Progenitor cell of endocrine pancreas (in vitro differentiated cells): ENCODE results near the gene FOXN3. TPM values are rescaled to one million over a fixed set of nuclear protein-coding genes. Genes with fewer than 3 reads are reported as not detected.

Source experiments
- DNase-seq: peaks from one replicate; pipeline ENCODE4 v3.0.0; 2021; ENCODE audit warnings: low spot score; ENCODE audit not compliant: unreplicated experiment
- H3K27ac Mint-ChIP-seq: 2 replicates; pipeline ENCODE4 v1.8.0; 2021; ENCODE audit warnings: mild to moderate bottlenecking, moderate library complexity, mixed read lengths
- H3K27me3 Mint-ChIP-seq: 2 replicates; pipeline ENCODE4 v1.8.0; 2021; ENCODE audit warnings: mixed read lengths
- H3K36me3 Mint-ChIP-seq: 2 replicates; pipeline ENCODE4 v1.8.0; 2022; ENCODE audit warnings: mixed read lengths; ENCODE audit not compliant: insufficient read depth
- H3K4me1 Mint-ChIP-seq: 2 replicates; pipeline ENCODE4 v1.8.0; 2021; ENCODE audit warnings: low read depth, mixed read lengths
- H3K4me3 Mint-ChIP-seq: 2 replicates; pipeline ENCODE4 v1.8.0; 2021; ENCODE audit warnings: low read depth, mild to moderate bottlenecking, moderate library complexity, mixed read lengths
- H3K9me3 Mint-ChIP-seq: 2 replicates; pipeline ENCODE4 v1.8.0; 2021; ENCODE audit warnings: low read depth, mixed read lengths
- CTCF ChIP-seq: fragments of 200-600 bp; sonication (generic); IDR thresholded peaks from one replicate; pipeline ENCODE4 v1.5.0; 2021; ENCODE audit warnings: antibody characterized with exemption, mild to moderate bottlenecking; ENCODE audit not compliant: unreplicated experiment
- total RNA-seq: library from RNA; stranded (reverse); gene quantifications from 2 replicates; pipeline ENCODE4 v1.2.1, GENCODE V29; 2021

Gene FOXN3
- total RNA-seq, 1 donor from 2014 or later = 25.8 TPM

GRCh38 chr14:89348722-89349121 is 68.3 kb downstream of the FOXN3 start:
- H3K27me3 Mint-ChIP-seq = peaks cover 98% of the 10 kb centered on the region
- H3K27ac Mint-ChIP-seq = no peak overlapping the region
- no peak for TF ChIP-seq CTCF
- DNase-seq = no peak
- peaks cover 23% of the 10 kb centered on the region for H3K36me3 Mint-ChIP-seq
- H3K4me1 Mint-ChIP-seq = peaks cover 17% of the 10 kb centered on the region
- no peaks in the 10 kb centered on the region for H3K9me3 Mint-ChIP-seq
- H3K4me3 Mint-ChIP-seq = no peak overlapping the region

GRCh38 chr14:89347885-89348284 is 69.1 kb downstream of the FOXN3 start:
- Mint-ChIP-seq H3K27me3 (peaks cover 97% of the 10 kb centered on the region), H3K4me3 (no peak overlapping the region), H3K9me3 (no peaks in the 10 kb centered on the region), H3K27ac (no peak overlapping the region), H3K4me1 (peaks cover 17% of the 10 kb centered on the region), H3K36me3 (peaks cover 25% of the 10 kb centered on the region)
- DNase-seq = no peak
- TF ChIP-seq CTCF = no peak

GRCh38 chr14:89344920-89345254 is 72.1 kb downstream of the FOXN3 start:
- DNase-seq = no peak
- no peak for TF ChIP-seq CTCF
- no peak overlapping the region for H3K4me3 Mint-ChIP-seq
- H3K4me1 Mint-ChIP-seq = peaks cover 4% of the 10 kb centered on the region
- H3K27ac Mint-ChIP-seq = no peak overlapping the region
- H3K27me3 Mint-ChIP-seq = peaks cover 97% of the 10 kb centered on the region
- peaks cover 28% of the 10 kb centered on the region for H3K36me3 Mint-ChIP-seq
- H3K9me3 Mint-ChIP-seq = no peaks in the 10 kb centered on the region

- no peak for TF ChIP-seq CTCF
- H3K27ac Mint-ChIP-seq = no peak overlapping the region
- H3K27me3 Mint-ChIP-seq = peaks cover 98% of the 10 kb centered on the region
- H3K4me3 Mint-ChIP-seq = no peak overlapping the region
- peaks cover 6% of the 10 kb centered on the region for H3K4me1 Mint-ChIP-seq
- no peak for DNase-seq
- peaks cover 24% of the 10 kb centered on the region for H3K36me3 Mint-ChIP-seq
- no peaks in the 10 kb centered on the region for H3K9me3 Mint-ChIP-seq
Measured at GRCh38 chr14:89343356-89343755, 73.7 kb downstream of the FOXN3 start.

GRCh38 chr14:89342049-89342448 is 75.0 kb downstream of the FOXN3 start:
- no peaks in the 10 kb centered on the region for H3K9me3 Mint-ChIP-seq
- no peak overlapping the region for H3K4me3 Mint-ChIP-seq
- no peak for TF ChIP-seq CTCF
- peaks cover 9% of the 10 kb centered on the region for H3K4me1 Mint-ChIP-seq
- peaks cover 98% of the 10 kb centered on the region for H3K27me3 Mint-ChIP-seq
- peaks cover 18% of the 10 kb centered on the region for H3K36me3 Mint-ChIP-seq
- H3K27ac Mint-ChIP-seq = no peak overlapping the region
- no peak for DNase-seq
